AG04450 (cell line): Measurements from ENCODE around the gene STMN1. TPM values are rescaled to one million over a fixed set of nuclear protein-coding genes. Genes with fewer than 3 reads are reported as not detected.

ENCODE experiments used
- CTCF ChIA-PET: fragments of 300-600, 350-600 bp; formaldehyde crosslinking; extraction: SDS; loops from one replicate; lab custom pipeline; 2022; ENCODE audit warnings: antibody characterized with exemption, inconsistent platforms; lab: Charles Lee
- POLR2A ChIA-PET: fragments of 350-600 bp; formaldehyde crosslinking; extraction: SDS; loops from one replicate; lab custom pipeline; 2021; ENCODE audit warnings: antibody characterized with exemption, inconsistent platforms; lab: Yijun Ruan, JAX
- DNase-seq: peaks from one replicate; pipeline ENCODE4 v3.0.0-alpha.2; 2011; ENCODE audit warnings: low read depth, low spot score
- H3K27ac ChIP-seq: one replicate; pipeline ENCODE4 v1.5.1; 2012; ENCODE audit warnings: low read depth, low read length, control low read depth
- H3K27me3 ChIP-seq: one replicate; pipeline ENCODE4 v1.6.0; 2012; ENCODE audit warnings: low read length; ENCODE audit not compliant: control insufficient read depth, insufficient read depth
- H3K4me3 ChIP-seq: 2 replicates; pipeline ENCODE4 v1.5.1; 2011; ENCODE audit warnings: mild to moderate bottlenecking, low read depth, low read length, control low read depth
- H3K9me3 ChIP-seq: 2 replicates; pipeline ENCODE4 v1.5.1; 2012; ENCODE audit warnings: low read length; ENCODE audit not compliant: control insufficient read depth, insufficient read depth
- polyA plus RNA-seq: library from polyadenylated mRNA; depleted of rRNA; stranded (reverse); fragments of >200 nt; gene quantifications from 2 replicates; pipeline ENCODE4 v1.2.3, GENCODE V29; 2011
- TF ChIP-seq, protein P1 (sequence below): IDR thresholded peaks from 2 replicates; pipeline ENCODE4 v1.5.1; 2011; ENCODE audit warnings: low read depth, low read length, control low read depth, inconsistent platforms

STMN1 gene
- polyA plus RNA-seq, 1 experiment, result 176 TPM

DNA sequence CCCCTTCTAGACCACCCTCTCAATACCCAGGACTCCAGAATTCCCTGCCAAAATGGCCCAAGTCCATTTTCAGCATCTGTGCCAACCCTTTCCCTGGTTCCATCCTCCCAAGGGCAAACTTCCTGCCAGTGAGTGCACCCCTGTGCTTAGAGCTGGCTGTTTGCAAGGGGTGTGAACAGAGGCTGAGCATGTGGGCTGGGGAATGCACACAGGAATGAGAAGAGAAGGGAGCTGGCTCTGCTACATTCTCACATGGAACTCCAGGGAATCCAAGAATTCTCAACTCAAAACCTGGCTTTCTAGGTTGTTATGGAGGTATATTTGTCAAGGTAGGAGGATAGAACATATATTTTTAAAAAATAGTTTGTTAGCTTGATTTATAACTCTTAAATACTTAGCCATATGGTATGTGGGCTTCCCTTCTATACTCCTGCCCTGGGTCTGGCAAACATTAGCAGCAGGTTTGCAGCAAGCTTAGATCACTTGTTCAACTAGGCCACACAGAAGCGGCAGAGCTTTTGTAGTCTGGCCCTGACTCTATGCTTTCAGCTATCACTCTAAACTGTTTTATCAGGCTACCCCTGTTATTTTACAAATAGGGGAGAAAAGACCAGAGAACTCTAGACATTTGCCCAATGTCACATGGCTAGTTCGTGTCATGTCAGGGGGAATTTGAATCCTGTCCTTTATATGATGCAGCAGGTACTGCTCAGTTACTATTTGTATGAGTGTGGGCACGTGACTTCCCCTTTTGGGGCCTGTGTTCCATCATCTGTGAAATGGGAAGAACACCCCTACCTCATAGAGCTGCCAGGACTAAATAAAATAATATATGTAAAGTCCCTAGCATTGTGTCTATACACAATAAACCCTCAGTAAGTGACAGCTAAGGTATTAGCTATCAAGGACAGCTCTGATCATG lies 8.1 kb upstream of the STMN1 start:
- TF ChIP-seq, protein P1, sequence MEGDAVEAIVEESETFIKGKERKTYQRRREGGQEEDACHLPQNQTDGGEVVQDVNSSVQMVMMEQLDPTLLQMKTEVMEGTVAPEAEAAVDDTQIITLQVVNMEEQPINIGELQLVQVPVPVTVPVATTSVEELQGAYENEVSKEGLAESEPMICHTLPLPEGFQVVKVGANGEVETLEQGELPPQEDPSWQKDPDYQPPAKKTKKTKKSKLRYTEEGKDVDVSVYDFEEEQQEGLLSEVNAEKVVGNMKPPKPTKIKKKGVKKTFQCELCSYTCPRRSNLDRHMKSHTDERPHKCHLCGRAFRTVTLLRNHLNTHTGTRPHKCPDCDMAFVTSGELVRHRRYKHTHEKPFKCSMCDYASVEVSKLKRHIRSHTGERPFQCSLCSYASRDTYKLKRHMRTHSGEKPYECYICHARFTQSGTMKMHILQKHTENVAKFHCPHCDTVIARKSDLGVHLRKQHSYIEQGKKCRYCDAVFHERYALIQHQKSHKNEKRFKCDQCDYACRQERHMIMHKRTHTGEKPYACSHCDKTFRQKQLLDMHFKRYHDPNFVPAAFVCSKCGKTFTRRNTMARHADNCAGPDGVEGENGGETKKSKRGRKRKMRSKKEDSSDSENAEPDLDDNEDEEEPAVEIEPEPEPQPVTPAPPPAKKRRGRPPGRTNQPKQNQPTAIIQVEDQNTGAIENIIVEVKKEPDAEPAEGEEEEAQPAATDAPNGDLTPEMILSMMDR, result no peak
- no peak overlapping the region for H3K4me3 ChIP-seq
- CTCF ChIA-PET, result interaction anchor here (1.7 to 2.6 kb wide), 2 partner anchors 9 to 19 kb away, joined by 5 to 14 read pairs; no protein-coding TSS in a partner anchor
- no peaks in the 10 kb centered on the region for H3K9me3 ChIP-seq
- H3K27ac ChIP-seq, result no peak overlapping the region
- DNase-seq, result no peak
- POLR2A ChIA-PET, result no interaction called here
- no peaks in the 10 kb centered on the region for H3K27me3 ChIP-seq

DNA sequence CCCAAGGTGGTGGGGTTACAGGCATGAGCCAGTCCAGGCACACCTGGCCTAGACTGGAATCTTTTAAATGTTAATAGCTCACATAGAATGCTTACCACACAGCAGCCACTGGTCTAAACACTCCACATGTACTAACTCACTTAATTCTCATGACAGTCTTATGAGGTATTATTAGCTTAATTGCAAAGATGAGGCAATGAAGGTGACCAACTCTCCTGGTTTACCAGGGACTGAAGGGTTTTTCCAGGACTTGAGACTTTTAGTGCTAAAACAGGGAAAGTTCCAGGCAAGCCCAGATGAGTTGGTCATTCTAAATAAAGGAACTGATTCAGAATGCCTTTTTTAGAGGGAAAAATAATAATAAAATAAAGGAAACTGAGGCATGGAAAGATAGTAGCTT lies 7.0 kb upstream of the STMN1 start:
- POLR2A ChIA-PET, result interaction anchor here (0.5 kb wide), 1 partner anchor 29 kb away, joined by 6 read pairs; no protein-coding TSS in a partner anchor

DNA sequence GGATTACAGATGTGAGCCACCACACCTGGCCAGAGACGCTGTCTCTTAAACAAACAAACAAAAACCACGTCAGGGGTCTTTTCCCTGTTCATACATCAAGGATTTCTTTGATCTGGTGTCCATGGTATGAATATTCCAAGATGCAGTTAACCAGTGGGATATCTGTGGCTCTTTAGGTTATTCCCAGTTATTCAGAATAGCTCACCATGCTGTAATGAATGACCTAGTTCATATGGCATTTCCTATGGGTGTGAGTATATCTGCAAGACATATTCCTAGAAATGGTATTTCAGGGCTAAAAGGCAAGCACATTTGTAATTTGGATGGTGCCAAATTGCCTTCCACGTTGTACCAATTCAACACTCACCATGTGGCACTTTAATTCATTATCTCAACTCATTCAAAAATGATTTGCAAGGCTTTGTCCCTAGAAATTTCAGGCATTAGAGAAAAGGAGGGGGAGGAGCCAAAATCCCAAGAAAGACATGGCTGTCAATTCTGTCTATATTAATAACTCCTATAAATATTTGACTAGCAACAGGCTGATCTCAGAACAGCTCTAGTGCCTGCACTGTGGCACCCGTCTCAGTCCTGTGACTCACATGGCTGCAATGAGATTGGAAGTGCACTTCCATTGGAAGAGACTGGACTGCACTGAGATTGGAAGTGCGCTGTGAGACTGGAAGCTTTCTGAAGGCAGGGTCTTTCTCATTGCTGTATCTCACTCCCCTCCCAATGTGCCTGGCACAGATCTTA lies 6.0 kb upstream of the STMN1 start:
- TF ChIP-seq, protein P1, result no peak
- ChIA-PET CTCF (interaction anchor here (1.2 kb wide), 1 partner anchor 124 kb away, joined by 3 read pairs; no protein-coding TSS in a partner anchor), POLR2A (interaction anchor here (0.5 to 0.9 kb wide), 3 partner anchors 9 to 706 kb away, joined by 3 to 6 read pairs (median 3); no protein-coding TSS in a partner anchor)
- no peaks in the 10 kb centered on the region for H3K9me3 ChIP-seq
- peak; percentile 38 for DNase-seq
- no peak overlapping the region for H3K4me3 ChIP-seq
- H3K27ac ChIP-seq, result peak overlapping the region; percentile 61
- no peaks in the 10 kb centered on the region for H3K27me3 ChIP-seq

More for the DNA sequence above, 7.0 kb upstream of the STMN1 start:
- no peak for DNase-seq
- CTCF ChIA-PET, result interaction anchor here (0.5 to 2.6 kb wide), 4 partner anchors 8 to 123 kb away, joined by 3 to 14 read pairs (median 4); no protein-coding TSS in a partner anchor
- Histone ChIP-seq H3K4me3 (no peak overlapping the region), H3K27ac (no peak overlapping the region), H3K9me3 (no peaks in the 10 kb centered on the region), H3K27me3 (no peaks in the 10 kb centered on the region)
- TF ChIP-seq, protein P1, result no peak

DNA sequence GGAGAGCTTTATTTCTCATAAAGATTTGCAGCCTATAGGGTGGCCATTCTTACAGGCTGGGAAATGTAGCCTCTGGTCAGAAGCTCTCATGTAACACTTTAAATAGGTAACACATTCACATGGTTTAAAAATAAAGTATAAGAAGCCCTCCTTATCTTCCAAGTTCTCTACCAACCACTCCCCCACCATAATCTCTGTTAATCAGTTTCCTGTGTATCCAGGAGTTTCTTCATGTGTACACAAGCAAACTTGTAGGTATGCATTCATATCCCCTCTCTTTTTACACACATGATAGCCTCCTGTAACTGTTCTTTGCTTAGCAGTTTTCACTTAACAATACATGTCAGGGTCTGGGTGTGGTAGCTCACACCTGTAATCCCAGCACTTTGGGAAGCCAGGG lies 4.9 kb upstream of the STMN1 start:
- Histone ChIP-seq H3K4me3 (no peak overlapping the region), H3K9me3 (no peaks in the 10 kb centered on the region), H3K27ac (no peak overlapping the region), H3K27me3 (no peaks in the 10 kb centered on the region)
- ChIA-PET CTCF (interaction anchor here (0.9 kb wide), 1 partner anchor 16 kb away, joined by 3 read pairs; no protein-coding TSS in a partner anchor), POLR2A (interaction anchor here (0.9 kb wide), 1 partner anchor 10 kb away, joined by 3 read pairs; no protein-coding TSS in a partner anchor)
- TF ChIP-seq, protein P1, result no peak
- no peak for DNase-seq
